SIG-M5 (cell line): Measurements from ENCODE around the gene TRIP4.
A peak's percentile ranks its signal among the peaks of the same experiment; 100 is the strongest.
"Not testable (repeated sequence)": the region's sequence is repeated elsewhere in the genome, so short reads cannot be mapped to it uniquely, and the experiment has no call there.

Source experiments
- DNase-seq: peaks from one replicate; lab custom pipeline; 2025; lab: John Stamatoyannopoulos, UW

The TRIP4 gene

GRCh38 chr15:64387562-64388168 is at the start of gene TRIP4:
TRIP4 (plus strand) TSS chr15:64387836; CDS start chr15:64387864, 28 bp downstream.
- DNase-seq, result peak; percentile 87

DNA sequence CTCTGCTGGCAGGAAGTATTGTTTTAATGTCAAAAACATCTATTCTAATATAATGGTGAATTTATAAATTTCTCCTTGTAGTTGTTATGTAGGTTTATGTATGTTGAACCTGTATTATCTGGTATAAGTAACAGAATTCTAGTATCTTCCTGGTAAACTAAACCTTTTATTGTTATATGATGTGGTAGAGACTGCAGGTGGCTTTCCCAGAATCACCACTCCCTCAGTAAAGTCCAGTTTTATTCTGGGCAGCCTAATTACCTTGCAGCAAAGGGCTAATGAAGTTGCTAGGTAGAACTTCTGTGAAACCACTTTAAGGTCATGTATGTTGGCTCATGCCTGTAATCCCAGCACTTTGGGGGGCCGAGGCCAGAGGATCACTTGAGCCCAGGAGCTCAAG is 47.3 kb upstream of the TRIP4 start:
- DNase-seq, result no peak

DNA sequence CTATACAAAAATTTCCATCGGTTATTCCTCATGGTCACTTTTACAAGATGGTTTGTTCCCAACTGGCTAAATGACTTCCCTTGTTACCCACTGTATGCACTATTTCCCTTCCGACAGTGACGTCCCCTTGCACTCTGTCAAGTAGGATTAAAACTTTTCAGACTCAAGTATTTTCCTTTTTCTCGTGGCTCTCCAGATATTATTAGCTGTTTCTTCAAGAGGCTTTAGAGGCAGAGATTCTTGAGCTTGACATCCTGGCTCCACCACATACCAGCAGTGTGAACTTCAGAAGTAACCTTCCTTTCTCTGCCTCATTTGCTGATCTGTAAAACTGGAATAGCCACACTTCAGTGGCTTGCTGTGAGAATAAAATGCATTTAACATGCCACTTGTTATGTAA is 45.7 kb upstream of the TRIP4 start:
- no peak for DNase-seq

GRCh38 chr15:64343222-64343621 is 44.4 kb upstream of the TRIP4 start:
- DNase-seq, result no peak

DNA sequence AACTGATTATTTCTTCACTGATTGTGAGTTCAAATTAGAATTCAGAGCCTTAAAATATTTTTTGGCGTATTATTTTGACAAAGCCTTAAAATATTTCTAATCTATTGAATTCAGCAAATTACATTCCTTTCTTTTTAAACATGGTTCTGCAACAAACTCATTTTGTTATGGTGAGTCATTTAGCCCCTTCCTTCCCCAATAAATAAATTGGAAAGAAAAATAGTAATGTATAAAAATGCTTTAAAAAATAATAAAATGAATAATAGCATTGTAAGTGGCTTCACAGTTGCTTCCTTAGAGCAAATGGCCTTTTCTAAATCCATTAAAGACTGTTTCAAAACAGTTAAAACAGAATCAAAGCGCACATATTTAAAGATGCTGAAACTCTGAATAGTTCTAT is 43.8 kb upstream of the TRIP4 start:
- DNase-seq, result no peak

GRCh38 chr15:64344651-64345294 is 42.9 kb upstream of the TRIP4 start:
- DNase-seq, result no peak

DNA sequence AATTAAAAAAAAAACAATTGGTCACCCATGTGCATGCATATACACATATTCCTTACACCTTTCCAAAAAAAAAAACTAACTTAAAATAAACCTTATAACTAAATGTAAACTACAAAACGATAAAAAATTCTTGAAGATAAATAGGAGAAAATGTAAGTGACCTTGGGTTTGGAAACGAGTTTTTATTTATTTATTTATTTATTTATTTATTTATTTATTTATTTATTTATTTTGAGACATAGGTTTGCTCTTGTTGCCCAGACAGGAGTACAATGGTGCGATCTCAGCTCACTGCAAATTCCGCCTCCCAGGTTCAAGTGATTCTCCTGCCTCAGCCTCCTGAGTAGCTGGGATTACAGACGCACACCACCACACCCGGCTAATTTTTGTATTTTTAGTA is 41.4 kb upstream of the TRIP4 start:
- DNase-seq, result not testable (repeated sequence)

GRCh38 chr15:64348455-64348854 is 39.2 kb upstream of the TRIP4 start:
- no peak for DNase-seq

GRCh38 chr15:64349375-64349774 is 38.3 kb upstream of the TRIP4 start:
- no peak for DNase-seq

DNA sequence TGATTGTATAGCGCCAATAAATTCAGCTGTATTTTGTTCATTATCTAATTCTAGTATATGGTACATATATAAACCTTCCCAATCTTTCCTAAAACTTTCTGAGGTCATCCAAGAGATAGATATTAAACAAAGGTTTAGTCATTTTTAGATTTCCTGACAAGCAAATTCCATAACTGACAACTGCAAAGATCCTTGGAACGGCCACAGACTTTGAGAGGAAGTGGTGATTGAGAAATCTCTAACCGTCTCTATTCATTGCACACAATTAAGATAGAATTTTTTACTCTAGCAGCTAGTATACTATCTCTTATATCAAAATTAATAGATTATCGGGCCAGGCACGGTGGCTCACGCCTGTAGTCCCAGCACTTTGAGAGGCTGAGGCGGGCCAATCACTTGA is 36.4 kb upstream of the TRIP4 start:
- no peak for DNase-seq

- DNase-seq, result no peak
These were observed 32.8 kb upstream of the TRIP4 start for GRCh38 chr15:64354688-64355344.

DNA sequence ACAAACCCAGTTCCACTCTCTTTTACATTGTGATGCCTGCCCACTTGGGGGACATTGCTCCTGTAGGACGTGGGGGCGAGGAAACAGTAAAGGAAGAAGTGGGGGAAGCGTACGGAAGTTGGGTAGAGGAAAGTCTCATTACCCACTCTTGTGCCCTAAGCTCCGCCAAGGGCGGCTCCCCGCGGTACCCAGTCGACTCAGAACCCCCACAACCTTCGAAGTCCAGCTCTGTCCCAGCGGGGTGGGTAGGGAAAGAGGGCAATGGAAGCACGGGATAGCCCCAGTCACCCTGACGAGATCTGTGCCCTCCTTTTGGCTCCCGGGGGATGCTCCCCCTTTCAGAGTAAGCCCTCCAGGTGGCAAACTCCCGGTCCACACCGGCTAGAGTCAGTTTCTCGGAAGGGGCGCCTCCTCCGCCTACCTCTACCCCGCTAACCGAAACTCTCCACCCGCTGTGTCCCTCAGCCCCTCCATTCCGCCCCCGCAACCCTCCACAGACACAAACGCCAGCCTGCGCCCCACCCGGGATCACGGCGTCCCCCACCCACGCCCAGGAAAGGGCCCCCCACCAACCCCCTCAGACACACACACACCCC is 32.2 kb upstream of the TRIP4 start:
- no peak for DNase-seq

DNA sequence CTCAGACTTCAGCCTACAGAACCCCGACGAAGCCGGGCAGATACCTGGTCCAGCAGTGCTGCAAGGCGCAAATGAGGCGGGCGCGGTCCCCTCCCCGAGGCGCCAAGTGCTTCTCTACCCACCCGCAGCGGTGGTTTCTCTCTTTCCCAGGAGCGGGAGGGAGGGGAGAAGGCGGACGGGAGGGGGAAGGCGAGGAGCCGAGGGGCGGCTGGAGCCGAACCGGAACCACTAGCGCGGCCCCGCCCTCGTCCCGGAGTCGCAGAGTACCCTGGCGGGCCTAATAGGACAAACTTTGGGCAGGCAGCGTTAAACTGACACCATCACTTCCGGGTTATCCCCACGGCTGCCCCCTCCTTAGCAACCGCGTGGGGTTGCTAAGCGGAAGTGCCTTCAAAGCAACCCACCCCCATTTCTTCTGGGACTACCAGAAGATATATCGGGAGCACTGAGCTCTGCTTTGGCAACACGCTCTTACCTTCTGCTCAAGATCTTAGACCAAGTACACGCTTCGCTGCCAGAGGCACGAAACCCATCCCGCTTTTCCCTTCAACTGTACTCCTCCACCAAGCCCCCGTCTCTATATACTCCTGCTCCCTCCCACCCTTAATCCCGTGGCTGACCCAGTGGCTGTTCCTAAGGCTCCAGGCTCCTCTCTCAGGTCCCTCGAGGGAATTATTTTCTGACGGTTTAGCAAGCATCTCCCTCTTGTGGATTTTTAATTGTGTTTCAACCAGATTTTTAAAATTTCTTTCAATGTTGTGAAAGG is 31.5 kb upstream of the TRIP4 start, which contains the start of gene CSNK1G1:
CSNK1G1 (minus strand) TSS at position 230 of the 766 bp plus-strand sequence. CDS start 55,674 bp downstream, outside the sequence.
- peak; percentile 78 for DNase-seq

DNA sequence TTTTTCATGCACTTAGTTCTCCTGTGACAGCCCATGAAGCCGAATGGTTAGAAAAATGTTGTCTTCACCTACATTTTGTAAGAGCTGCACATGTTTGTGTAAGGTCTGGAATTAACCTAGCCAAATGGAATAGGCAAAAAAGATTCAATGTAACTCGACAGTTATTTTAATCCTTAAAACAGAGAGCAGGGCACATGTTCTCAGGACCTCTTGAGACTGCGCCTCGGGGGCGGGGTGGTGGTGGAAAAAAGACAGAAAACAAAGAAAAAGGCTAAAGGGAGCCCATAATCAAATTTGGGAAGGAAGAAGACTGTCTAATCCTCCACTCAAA is 31.0 kb upstream of the TRIP4 start:
- no peak for DNase-seq

DNA sequence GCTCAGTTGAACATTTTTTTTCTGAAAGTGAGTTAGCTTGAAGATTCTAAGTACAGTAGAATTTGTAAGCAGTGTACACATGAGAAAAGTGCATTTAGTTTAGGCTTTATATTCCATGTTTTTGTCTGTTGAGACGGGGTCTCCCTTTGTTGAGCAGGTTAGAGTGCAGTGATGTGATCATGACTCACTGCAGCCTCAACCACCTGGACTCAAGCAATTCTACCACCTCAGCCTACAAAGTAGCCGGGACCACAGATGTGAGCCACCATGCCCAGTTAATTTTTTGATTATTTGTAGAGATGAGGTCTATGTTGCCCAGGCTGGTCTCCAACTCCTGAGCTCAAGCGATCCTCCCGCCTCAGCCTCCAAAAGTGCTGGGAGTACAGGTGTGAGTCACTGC is 26.4 kb upstream of the TRIP4 start:
- DNase-seq, result no peak

DNA sequence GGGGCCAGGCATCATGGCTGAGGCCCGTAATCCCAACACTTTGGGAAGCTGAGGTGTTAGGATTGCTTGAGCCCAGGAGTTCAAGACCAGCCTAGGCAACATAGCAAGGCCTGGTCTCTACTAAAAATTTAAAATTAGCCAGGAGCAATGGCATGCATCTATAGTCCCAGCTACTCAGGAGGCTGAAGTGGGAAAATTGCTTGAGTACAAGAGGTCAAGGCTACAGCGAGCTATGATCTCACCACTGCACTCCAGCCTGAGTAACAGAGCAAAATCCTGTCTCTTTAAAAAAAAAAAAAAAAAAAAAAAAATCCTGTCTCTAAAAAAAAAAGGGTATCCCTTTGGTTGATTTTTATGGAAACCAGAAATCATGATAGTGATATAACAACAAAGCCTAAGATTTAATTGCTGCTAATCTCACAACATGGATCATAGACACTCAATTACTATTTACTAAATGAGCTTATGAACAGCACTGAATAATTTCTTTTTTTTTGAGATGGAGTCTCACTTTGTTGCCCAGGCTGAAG is 18.5 kb upstream of the TRIP4 start:
- no peak for DNase-seq

DNA sequence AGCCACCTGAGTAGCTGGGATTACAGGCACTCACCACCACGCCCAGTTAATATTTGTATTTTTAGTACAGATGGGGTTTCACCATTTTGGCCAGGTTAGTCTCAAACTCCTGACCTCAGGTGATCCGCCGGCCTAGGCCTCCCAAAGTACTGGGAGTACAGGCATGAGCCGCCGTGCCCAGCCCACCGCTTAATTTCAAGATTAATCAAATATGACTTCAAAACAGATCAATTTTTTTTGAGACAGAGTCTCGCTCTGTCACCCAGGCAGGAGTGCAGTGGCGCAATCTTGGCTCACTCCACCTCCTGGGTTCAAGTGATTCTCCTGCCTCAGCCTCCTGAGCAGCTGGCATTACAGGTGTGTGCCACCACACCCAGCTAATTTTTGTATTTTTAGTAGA is 16.3 kb upstream of the TRIP4 start:
- DNase-seq, result not testable (repeated sequence)

GRCh38 chr15:64373360-64373759 is 14.3 kb upstream of the TRIP4 start:
- DNase-seq, result no peak

- no peak for DNase-seq
These were observed 8.2 kb upstream of the TRIP4 start for GRCh38 chr15:64379216-64379960.

DNA sequence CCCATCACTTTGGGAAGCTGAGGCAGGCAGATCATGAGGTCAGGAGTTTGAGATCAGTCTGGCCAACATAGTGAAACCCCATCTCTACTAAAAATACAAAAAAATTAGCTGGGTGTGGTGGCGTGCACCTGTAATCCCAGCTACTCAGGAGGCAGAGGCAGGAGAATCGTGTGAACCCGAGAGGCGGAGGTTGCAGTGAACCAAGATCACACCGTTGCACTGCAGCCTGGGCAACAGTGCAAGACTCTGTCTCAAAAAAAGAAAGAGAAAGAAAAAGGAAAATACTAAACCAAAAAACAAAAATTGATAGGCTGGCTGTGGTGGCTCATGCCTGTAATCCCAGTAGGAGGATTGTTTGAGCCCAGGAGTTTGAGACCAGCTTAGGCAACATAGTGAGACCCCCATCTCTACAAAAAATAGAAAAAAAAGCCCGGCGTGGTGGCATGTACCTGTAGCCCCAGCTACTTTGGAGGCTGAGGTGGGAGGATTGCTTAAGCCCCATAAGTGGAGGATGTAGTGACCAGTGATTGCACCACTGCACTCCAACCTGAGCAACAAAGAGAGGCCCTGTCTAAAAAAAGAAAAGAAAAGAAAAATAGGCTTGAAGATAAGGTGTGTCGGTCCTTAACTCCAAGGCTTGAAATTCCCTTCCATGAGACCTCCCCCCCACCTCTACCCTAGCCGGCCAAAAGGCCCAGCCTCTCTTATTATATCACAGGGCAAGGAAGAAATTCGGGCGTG is 7.3 kb upstream of the TRIP4 start:
- not testable (repeated sequence) for DNase-seq
